ENCODE data around the gene SLC35F4. TPM values are rescaled to one million over a fixed set of nuclear protein-coding genes. Genes with fewer than 3 reads are reported as not detected.

The SLC35F4 gene
- total RNA-seq, 4 donors from 2014 or later: not detected

DNA sequence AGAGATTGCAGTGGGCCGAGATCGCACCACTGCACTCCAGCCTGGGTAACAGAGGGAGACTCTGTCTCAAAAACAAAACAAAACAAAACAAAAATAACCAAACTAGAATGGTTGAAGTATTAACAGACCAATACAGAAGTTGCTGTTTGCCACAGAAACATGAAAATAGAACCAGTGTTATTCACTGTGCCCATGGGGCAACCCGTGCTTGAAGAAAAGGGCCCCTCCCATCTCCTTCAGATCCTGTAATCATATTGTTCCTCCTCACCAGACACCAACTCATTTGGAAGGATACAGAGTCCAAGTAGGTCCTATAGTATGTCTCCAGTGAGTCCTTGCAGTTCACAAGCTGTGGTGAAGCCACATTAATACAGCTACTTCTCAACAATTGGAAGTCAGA, 30.9 kb downstream of the SLC35F4 start:
- peaks cover 7% of the 10 kb centered on the region for H3K4me1 ChIP-seq
- H3K9me3 ChIP-seq: no peaks in the 10 kb centered on the region
- 86% methylated on average over 3 of the region's 3 CpGs for whole genome bisulfite sequencing
- H3K27ac ChIP-seq: no peak overlapping the region
- no peak for DNase-seq (ENCODE audit: low spot score in 2 of 2)
- H3K27me3 ChIP-seq: no peaks in the 10 kb centered on the region
- no peak for TF ChIP-seq CTCF (IDR thresholded peaks at IDR 0.05)
- no peak for TF ChIP-seq POLR2A (IDR thresholded peaks at IDR 0.05)
- TF ChIP-seq POLR2AphosphoS5 (IDR thresholded peaks at IDR 0.05): no peak
- TF ChIP-seq EP300 (IDR thresholded peaks at IDR 0.05): no peak
- no peaks in the 10 kb centered on the region for H3K36me3 ChIP-seq
- no peak overlapping the region for H3K4me3 ChIP-seq

DNA sequence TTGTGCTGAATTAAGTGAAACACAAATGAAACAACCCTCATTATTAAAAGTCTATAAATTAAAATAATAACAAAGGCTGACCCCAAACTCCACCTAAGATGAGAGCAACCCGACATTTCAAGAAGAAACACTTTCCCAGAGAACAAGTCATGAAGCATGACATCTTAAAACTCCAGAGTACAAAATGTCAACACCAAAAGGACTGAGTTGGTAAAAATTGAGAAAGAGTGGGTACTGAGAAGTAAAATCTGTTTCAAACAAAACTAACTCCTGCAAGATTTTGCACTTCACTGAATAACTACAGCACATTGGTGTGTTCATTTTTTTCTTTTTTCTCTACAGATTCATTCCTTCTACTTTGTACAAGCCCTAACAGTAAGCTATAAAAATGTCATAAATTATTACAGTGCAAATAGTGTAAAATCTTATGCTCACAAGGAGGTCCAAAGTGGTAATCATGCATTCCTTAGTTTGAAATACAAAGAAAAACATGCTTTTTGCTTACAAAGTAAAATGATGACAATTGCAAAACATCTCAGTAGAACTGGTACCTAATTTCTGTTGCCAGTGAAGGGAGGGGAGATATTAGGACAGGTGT, 31.8 kb downstream of the SLC35F4 start:
- H3K4me3 ChIP-seq: no peak overlapping the region
- TF ChIP-seq EP300 (IDR thresholded peaks at IDR 0.05) (no peak), POLR2A (IDR thresholded peaks at IDR 0.05) (no peak), CTCF (IDR thresholded peaks at IDR 0.05) (no peak), POLR2AphosphoS5 (IDR thresholded peaks at IDR 0.05) (no peak)
- peaks cover 7% of the 10 kb centered on the region for H3K4me1 ChIP-seq
- H3K36me3 ChIP-seq: no peaks in the 10 kb centered on the region
- WGBS: 3% methylated on average over 1 of the region's 1 CpG
- DNase-seq (ENCODE audit: low spot score in 2 of 2): no peak
- H3K27ac ChIP-seq: no peak overlapping the region
- H3K27me3 ChIP-seq: no peaks in the 10 kb centered on the region
- no peaks in the 10 kb centered on the region for H3K9me3 ChIP-seq

DNA sequence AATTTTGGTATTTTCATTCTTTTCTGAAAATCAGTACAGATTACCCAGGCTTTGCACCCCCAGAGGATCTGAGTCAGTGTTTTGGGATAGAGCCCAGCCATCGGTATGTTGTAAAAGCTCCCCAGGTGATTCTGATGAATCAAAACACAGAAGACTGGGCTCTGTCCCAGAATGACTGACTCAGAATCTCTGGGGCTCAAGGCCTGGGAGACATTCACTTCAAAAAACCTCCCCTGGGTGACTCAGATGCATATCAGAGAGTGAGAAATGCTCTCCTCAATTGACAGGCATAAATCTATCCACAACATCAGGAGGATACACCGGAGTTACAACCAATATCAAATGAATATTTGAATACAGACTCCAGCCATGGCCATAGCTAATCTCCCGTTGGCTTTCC, 32.6 kb downstream of the SLC35F4 start:
- DNase-seq (ENCODE audit: low spot score in 2 of 2): no peak
- no peak overlapping the region for H3K4me3 ChIP-seq
- no peak overlapping the region for H3K27ac ChIP-seq
- H3K9me3 ChIP-seq: no peaks in the 10 kb centered on the region
- 21% methylated on average over 3 of the region's 3 CpGs for WGBS
- H3K27me3 ChIP-seq: no peaks in the 10 kb centered on the region
- H3K36me3 ChIP-seq: no peaks in the 10 kb centered on the region
- TF ChIP-seq POLR2A (IDR thresholded peaks at IDR 0.05) (no peak), CTCF (IDR thresholded peaks at IDR 0.05) (no peak), POLR2AphosphoS5 (IDR thresholded peaks at IDR 0.05) (no peak), EP300 (IDR thresholded peaks at IDR 0.05) (no peak)
- H3K4me1 ChIP-seq: peaks cover 7% of the 10 kb centered on the region

DNA sequence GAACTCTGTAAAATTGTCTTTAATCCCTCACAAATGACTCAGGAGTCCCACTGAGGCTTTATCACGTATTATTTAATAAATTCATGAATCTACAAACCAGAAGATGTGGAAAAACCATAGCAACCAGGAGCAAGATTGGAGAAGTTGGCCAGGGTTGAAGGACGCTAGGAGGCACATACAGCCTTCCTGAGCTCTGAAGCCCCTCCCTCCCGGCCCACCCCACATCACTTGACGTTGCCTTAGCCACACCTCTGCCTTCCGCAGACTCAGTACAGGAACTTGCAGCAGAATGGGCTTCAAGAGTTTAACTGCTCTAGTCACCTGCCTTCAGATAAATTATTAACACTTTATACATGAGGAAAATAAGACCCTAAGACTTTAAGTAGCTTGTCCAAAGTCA, 33.9 kb downstream of the SLC35F4 start:
- Histone ChIP-seq H3K36me3 (no peaks in the 10 kb centered on the region), H3K4me3 (no peak overlapping the region), H3K4me1 (peaks cover 7% of the 10 kb centered on the region), H3K27me3 (no peaks in the 10 kb centered on the region), H3K27ac (no peak overlapping the region), H3K9me3 (no peaks in the 10 kb centered on the region)
- DNase-seq (ENCODE audit: low spot score in 2 of 2): no peak
- TF ChIP-seq POLR2AphosphoS5 (IDR thresholded peaks at IDR 0.05): no peak
- TF ChIP-seq CTCF (IDR thresholded peaks at IDR 0.05): no peak
- no peak for TF ChIP-seq EP300 (IDR thresholded peaks at IDR 0.05)
- no peak for TF ChIP-seq POLR2A (IDR thresholded peaks at IDR 0.05)
- WGBS: 30% methylated on average over 5 of the region's 5 CpGs

GRCh38 chr14:57828713-57829112, 37.2 kb downstream of the SLC35F4 start:
- no peak for TF ChIP-seq POLR2AphosphoS5 (IDR thresholded peaks at IDR 0.05)
- TF ChIP-seq EP300 (IDR thresholded peaks at IDR 0.05): no peak
- no peak for TF ChIP-seq POLR2A (IDR thresholded peaks at IDR 0.05)
- TF ChIP-seq CTCF (IDR thresholded peaks at IDR 0.05): no peak
- Histone ChIP-seq H3K4me1 (peaks cover 7% of the 10 kb centered on the region), H3K27me3 (no peaks in the 10 kb centered on the region), H3K9me3 (no peaks in the 10 kb centered on the region), H3K27ac (no peak overlapping the region), H3K4me3 (no peak overlapping the region), H3K36me3 (no peaks in the 10 kb centered on the region)
- WGBS: 73% methylated on average over 2 of the region's 2 CpGs
- no peak for DNase-seq (ENCODE audit: low spot score in 2 of 2)

Measured in suprapubic skin (tissue), 4 donors.